GM12875 (cell line): ENCODE measurements around the gene USP35.
A peak's percentile ranks its signal among the peaks of the same experiment; 100 is the strongest.

Experiments used
- H3K4me3 ChIP-seq: one replicate; pipeline ENCODE4 v1.5.1; 2011; ENCODE audit warnings: low read depth, low read length, control low read depth
- CTCF ChIP-seq: IDR thresholded peaks from 2 replicates; pipeline ENCODE4 v1.5.1; 2011; ENCODE audit warnings: low read depth, mild to moderate bottlenecking, control low read depth, inconsistent platforms, low read length, moderate library complexity, borderline replicate concordance; ENCODE audit not compliant: insufficient read depth

Gene USP35

GRCh38 chr11:78188286-78189173 is at the start of gene USP35, which contains the start of gene KCTD21:
Gene USP35 (plus strand): TSS chr11:78188919. CDS start chr11:78196246, 7,327 bp downstream.
Gene KCTD21 (minus strand): TSS chr11:78188626. CDS start chr11:78174554, 14,072 bp downstream.
- no peak for TF ChIP-seq CTCF
- H3K4me3 ChIP-seq: peak within 1 kb of the TSS; percentile 88

GRCh38 chr11:78139422-78140391 is 49.0 kb upstream of the USP35 start, which contains the start of gene ALG8:
Gene ALG8 (minus strand): TSS chr11:78139626. CDS start chr11:78139588, 38 bp downstream.
- peak within 1 kb of the TSS; percentile 78 for H3K4me3 ChIP-seq
- TF ChIP-seq CTCF: no peak

GRCh38 chr11:78140392-78141077 is 48.2 kb upstream of the USP35 start:
- no peak for TF ChIP-seq CTCF
- peak overlapping the region; percentile 8 for H3K4me3 ChIP-seq

- no peak overlapping the region for H3K4me3 ChIP-seq
- TF ChIP-seq CTCF: no peak
These were observed 43.2 kb upstream of the USP35 start for GRCh38 chr11:78145511-78146025.

GRCh38 chr11:78147807-78148206 is 40.9 kb upstream of the USP35 start:
- no peak overlapping the region for H3K4me3 ChIP-seq
- no peak for TF ChIP-seq CTCF

- no peak overlapping the region for H3K4me3 ChIP-seq
- TF ChIP-seq CTCF: no peak
These were observed 39.1 kb upstream of the USP35 start for GRCh38 chr11:78149646-78150045.
